Limb (tissue), 2 donors: ENCODE results near the gene UHRF2.

Experiments
- DNase-seq, 2 donors: peaks; one replicate each; pipeline ENCODE4 v3.0.0-alpha.2; 2016; ENCODE audit errors: extremely low spot score in 2 of 2

UHRF2 gene

DNA sequence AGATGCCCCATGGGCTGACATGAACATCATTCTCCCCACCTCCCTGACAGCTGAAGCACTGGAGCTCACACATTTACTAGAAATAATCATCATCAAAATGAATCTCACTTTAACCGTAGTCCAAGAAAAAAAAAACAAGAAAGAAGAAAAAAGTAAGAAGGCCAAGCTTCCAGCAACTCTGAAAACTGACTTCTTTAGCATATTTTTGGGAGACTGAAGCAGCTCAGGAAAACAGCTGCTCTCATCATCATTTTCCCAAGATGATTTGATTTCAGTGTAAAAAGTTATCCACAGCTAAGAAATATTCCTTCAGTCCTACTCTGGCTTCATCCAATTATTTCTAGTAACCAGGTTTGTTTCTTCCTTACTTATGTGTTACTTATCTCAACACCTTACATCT lies 140.9 kb downstream of the UHRF2 start:
- no peak for DNase-seq
